ENCODE data around the gene PGA5. TPM values are rescaled to one million over a fixed set of nuclear protein-coding genes. Genes with fewer than 3 reads are reported as not detected.
"Not testable (repeated sequence)": the region's sequence is repeated elsewhere in the genome, so short reads cannot be mapped to it uniquely, and the experiment has no call there.

Gene PGA5
- total RNA-seq, 2 donors from 2014 or later: 0.75 to 0.93 TPM

DNA sequence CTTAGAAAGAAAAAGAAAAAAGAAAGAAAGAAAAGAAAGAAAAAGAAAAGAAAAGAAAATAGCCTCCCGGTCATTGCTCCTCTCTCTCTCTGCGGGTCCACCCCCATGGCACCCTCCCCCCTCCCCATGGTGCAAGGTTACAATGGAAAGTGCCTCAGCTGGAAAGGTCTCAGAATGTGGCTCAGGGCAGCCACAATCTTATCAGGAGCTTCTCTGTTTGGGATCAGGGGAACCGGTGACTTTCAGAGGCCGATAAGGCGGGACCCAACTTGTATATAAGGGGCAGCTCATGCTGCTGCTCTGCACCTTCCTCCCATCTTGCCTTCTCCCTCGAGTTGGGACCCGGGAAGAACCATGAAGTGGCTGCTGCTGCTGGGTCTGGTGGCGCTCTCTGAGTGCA is 18.9 kb upstream of the PGA5 start, which contains the start of gene PGA4:
PGA4 (plus strand) TSS at position 301 of the 400 bp plus-strand sequence; CDS start at position 355, 54 bp downstream.
- WGBS, 2 experiments (ENCODE audit: insufficient coverage in 1 of 2, insufficient read length in 1 of 2): no CpG with 5 or more reads among the region's 8 CpGs
- not testable (repeated sequence) for H3K4me3 Mint-ChIP-seq; DNase-seq; H3K4me3 ChIP-seq (ENCODE audit: low read length); H3K27ac ChIP-seq (ENCODE audit: low read depth, low read length); H3K9ac ChIP-seq (ENCODE audit: extremely low read depth, low read length, poor library complexity, severe bottlenecking); H3K9me3 ChIP-seq (ENCODE audit: control insufficient read depth, low read length); H3K36me3 Mint-ChIP-seq (ENCODE audit: low read depth); H3K4me1 ChIP-seq (ENCODE audit: control insufficient read depth, insufficient read depth, low read length); H3K27me3 ChIP-seq (ENCODE audit: control insufficient read depth, insufficient read depth, low read length, poor library complexity, severe bottlenecking); H3K36me3 ChIP-seq (ENCODE audit: control insufficient read depth, insufficient read depth, low read length); H3K27ac Mint-ChIP-seq; H3K9me3 Mint-ChIP-seq; H3K4me1 Mint-ChIP-seq; H3K27me3 Mint-ChIP-seq (ENCODE audit: insufficient read depth)

- no CpG with 5 or more reads among the region's 5 CpGs for WGBS, 2 experiments (ENCODE audit: insufficient coverage in 1 of 2, insufficient read length in 1 of 2)
- not testable (repeated sequence) for H3K9me3 ChIP-seq (ENCODE audit: control insufficient read depth, low read length); DNase-seq; H3K27me3 Mint-ChIP-seq (ENCODE audit: insufficient read depth); H3K4me1 ChIP-seq (ENCODE audit: control insufficient read depth, insufficient read depth, low read length); H3K36me3 ChIP-seq (ENCODE audit: control insufficient read depth, insufficient read depth, low read length); H3K9me3 Mint-ChIP-seq; H3K4me3 Mint-ChIP-seq; H3K4me1 Mint-ChIP-seq; H3K4me3 ChIP-seq (ENCODE audit: low read length); H3K27ac Mint-ChIP-seq; H3K9ac ChIP-seq (ENCODE audit: extremely low read depth, low read length, poor library complexity, severe bottlenecking); H3K27me3 ChIP-seq (ENCODE audit: control insufficient read depth, insufficient read depth, low read length, poor library complexity, severe bottlenecking); H3K27ac ChIP-seq (ENCODE audit: low read depth, low read length); H3K36me3 Mint-ChIP-seq (ENCODE audit: low read depth)
These were observed 18.3 kb upstream of the PGA5 start for GRCh38 chr11:61222692-61223091.

- H3K4me3 Mint-ChIP-seq; H3K4me1 Mint-ChIP-seq; H3K9ac ChIP-seq (ENCODE audit: extremely low read depth, low read length, poor library complexity, severe bottlenecking); H3K36me3 Mint-ChIP-seq (ENCODE audit: low read depth); DNase-seq; H3K4me1 ChIP-seq (ENCODE audit: control insufficient read depth, insufficient read depth, low read length); H3K27me3 ChIP-seq (ENCODE audit: control insufficient read depth, insufficient read depth, low read length, poor library complexity, severe bottlenecking); H3K27me3 Mint-ChIP-seq (ENCODE audit: insufficient read depth); H3K9me3 ChIP-seq (ENCODE audit: control insufficient read depth, low read length); H3K4me3 ChIP-seq (ENCODE audit: low read length); H3K27ac ChIP-seq (ENCODE audit: low read depth, low read length); H3K27ac Mint-ChIP-seq; H3K36me3 ChIP-seq (ENCODE audit: control insufficient read depth, insufficient read depth, low read length); H3K9me3 Mint-ChIP-seq: not testable (repeated sequence)
- no CpG with 5 or more reads among the region's 10 CpGs for WGBS, 2 experiments (ENCODE audit: insufficient coverage in 1 of 2, insufficient read length in 1 of 2)
These were observed 14.4 kb upstream of the PGA5 start for GRCh38 chr11:61226457-61227137.

GRCh38 chr11:61229458-61229857 is 11.5 kb upstream of the PGA5 start:
- not testable (repeated sequence) for H3K27me3 Mint-ChIP-seq (ENCODE audit: insufficient read depth); H3K9ac ChIP-seq (ENCODE audit: extremely low read depth, low read length, poor library complexity, severe bottlenecking); H3K9me3 ChIP-seq (ENCODE audit: control insufficient read depth, low read length); H3K4me3 Mint-ChIP-seq; DNase-seq; H3K9me3 Mint-ChIP-seq; H3K27me3 ChIP-seq (ENCODE audit: control insufficient read depth, insufficient read depth, low read length, poor library complexity, severe bottlenecking); H3K27ac ChIP-seq (ENCODE audit: low read depth, low read length); H3K36me3 Mint-ChIP-seq (ENCODE audit: low read depth); H3K36me3 ChIP-seq (ENCODE audit: control insufficient read depth, insufficient read depth, low read length); H3K27ac Mint-ChIP-seq; H3K4me1 Mint-ChIP-seq; H3K4me1 ChIP-seq (ENCODE audit: control insufficient read depth, insufficient read depth, low read length); H3K4me3 ChIP-seq (ENCODE audit: low read length)
- no CpG with 5 or more reads among the region's 6 CpGs for WGBS, 2 experiments (ENCODE audit: insufficient coverage in 1 of 2, insufficient read length in 1 of 2)

DNA sequence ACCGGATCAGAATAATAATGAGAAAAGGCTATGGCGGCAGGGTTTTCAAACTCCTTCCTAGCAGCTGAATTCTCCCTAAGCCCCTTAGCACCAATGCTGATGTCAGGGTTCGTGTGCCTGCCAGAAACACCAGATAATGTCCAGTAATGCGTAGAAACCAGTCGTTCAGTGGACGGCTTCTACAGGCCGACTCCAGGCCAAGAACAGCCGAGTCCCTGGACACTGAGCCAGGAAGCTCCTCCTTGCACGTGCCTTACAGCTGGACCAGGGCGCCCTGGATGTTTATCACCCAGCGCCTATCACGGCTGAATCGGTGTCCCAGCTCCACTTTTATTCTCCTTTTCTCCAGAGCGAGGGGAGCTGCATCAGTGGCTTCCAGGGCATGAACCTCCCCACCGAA is 9.9 kb upstream of the PGA5 start:
- H3K27ac Mint-ChIP-seq; H3K9me3 ChIP-seq (ENCODE audit: control insufficient read depth, low read length); DNase-seq; H3K9me3 Mint-ChIP-seq; H3K36me3 Mint-ChIP-seq (ENCODE audit: low read depth); H3K27me3 Mint-ChIP-seq (ENCODE audit: insufficient read depth); H3K27ac ChIP-seq (ENCODE audit: low read depth, low read length); H3K27me3 ChIP-seq (ENCODE audit: control insufficient read depth, insufficient read depth, low read length, poor library complexity, severe bottlenecking); H3K4me3 ChIP-seq (ENCODE audit: low read length); H3K4me1 ChIP-seq (ENCODE audit: control insufficient read depth, insufficient read depth, low read length); H3K4me3 Mint-ChIP-seq; H3K36me3 ChIP-seq (ENCODE audit: control insufficient read depth, insufficient read depth, low read length); H3K9ac ChIP-seq (ENCODE audit: extremely low read depth, low read length, poor library complexity, severe bottlenecking); H3K4me1 Mint-ChIP-seq: not testable (repeated sequence)
- WGBS, 2 experiments (ENCODE audit: insufficient coverage in 1 of 2, insufficient read length in 1 of 2): no CpG with 5 or more reads among the region's 15 CpGs

- H3K36me3 Mint-ChIP-seq (ENCODE audit: low read depth); H3K27ac Mint-ChIP-seq; H3K27me3 Mint-ChIP-seq (ENCODE audit: insufficient read depth); H3K36me3 ChIP-seq (ENCODE audit: control insufficient read depth, insufficient read depth, low read length); H3K27ac ChIP-seq (ENCODE audit: low read depth, low read length); H3K4me3 ChIP-seq (ENCODE audit: low read length); H3K9me3 ChIP-seq (ENCODE audit: control insufficient read depth, low read length); H3K4me1 Mint-ChIP-seq; H3K9ac ChIP-seq (ENCODE audit: extremely low read depth, low read length, poor library complexity, severe bottlenecking); H3K9me3 Mint-ChIP-seq; H3K27me3 ChIP-seq (ENCODE audit: control insufficient read depth, insufficient read depth, low read length, poor library complexity, severe bottlenecking); H3K4me1 ChIP-seq (ENCODE audit: control insufficient read depth, insufficient read depth, low read length); H3K4me3 Mint-ChIP-seq; DNase-seq: not testable (repeated sequence)
- no CpG with 5 or more reads among the region's 5 CpGs for WGBS, 2 experiments (ENCODE audit: insufficient coverage in 1 of 2, insufficient read length in 1 of 2)
These were observed 9.4 kb upstream of the PGA5 start for GRCh38 chr11:61231585-61231984.

DNA sequence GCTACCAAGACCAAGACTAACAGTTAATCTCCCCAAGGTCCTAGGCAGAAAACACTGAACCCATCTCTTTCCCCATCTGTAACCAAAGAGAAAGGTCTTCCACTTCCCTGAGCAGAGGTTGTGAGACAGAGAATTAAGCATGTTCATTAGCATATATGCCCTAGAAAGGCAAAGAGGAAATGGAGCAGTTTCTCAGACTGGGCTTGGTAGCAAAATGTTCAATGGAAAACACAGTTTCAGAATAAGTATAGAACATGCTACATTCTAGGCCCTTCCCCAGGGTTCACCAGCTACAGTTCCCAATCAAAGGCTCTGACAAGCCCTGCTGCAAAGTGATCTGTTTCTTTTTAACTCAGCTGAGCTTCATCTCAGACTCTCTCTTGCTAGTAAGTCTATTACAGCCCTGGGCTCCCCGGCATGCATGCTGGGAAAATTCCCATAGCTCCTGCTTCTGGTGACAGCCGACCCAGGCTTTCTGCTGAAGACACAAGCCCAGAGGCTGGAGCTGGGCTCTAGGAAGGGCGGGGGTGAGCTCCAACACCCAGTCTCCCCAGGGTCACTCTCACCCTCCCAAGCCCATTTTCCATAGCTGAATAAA is 8.3 kb upstream of the PGA5 start:
- H3K9ac ChIP-seq (ENCODE audit: extremely low read depth, low read length, poor library complexity, severe bottlenecking); H3K9me3 ChIP-seq (ENCODE audit: control insufficient read depth, low read length); H3K27ac ChIP-seq (ENCODE audit: low read depth, low read length); H3K4me3 ChIP-seq (ENCODE audit: low read length); H3K36me3 ChIP-seq (ENCODE audit: control insufficient read depth, insufficient read depth, low read length); H3K27me3 ChIP-seq (ENCODE audit: control insufficient read depth, insufficient read depth, low read length, poor library complexity, severe bottlenecking); H3K4me1 Mint-ChIP-seq; H3K4me1 ChIP-seq (ENCODE audit: control insufficient read depth, insufficient read depth, low read length); H3K36me3 Mint-ChIP-seq (ENCODE audit: low read depth); DNase-seq; H3K9me3 Mint-ChIP-seq; H3K4me3 Mint-ChIP-seq; H3K27ac Mint-ChIP-seq; H3K27me3 Mint-ChIP-seq (ENCODE audit: insufficient read depth): not testable (repeated sequence)
- WGBS, 2 experiments (ENCODE audit: insufficient coverage in 1 of 2, insufficient read length in 1 of 2): no CpG with 5 or more reads among the region's 3 CpGs

Data from endodermal cell (in vitro differentiated cells).